HG03558 (cell line): ENCODE data around the gene LYSMD4.
A peak's percentile ranks its signal among the peaks of the same experiment; 100 is the strongest.

Source experiments
- ATAC-seq: cut with Tn5 transposase; IDR thresholded peaks from one replicate; pipeline ENCODE4 v1.9.1; 2021; ENCODE audit warnings: moderate number of reproducible peaks; ENCODE audit not compliant: unreplicated experiment; ENCODE audit errors: extremely low read depth

Gene LYSMD4

DNA sequence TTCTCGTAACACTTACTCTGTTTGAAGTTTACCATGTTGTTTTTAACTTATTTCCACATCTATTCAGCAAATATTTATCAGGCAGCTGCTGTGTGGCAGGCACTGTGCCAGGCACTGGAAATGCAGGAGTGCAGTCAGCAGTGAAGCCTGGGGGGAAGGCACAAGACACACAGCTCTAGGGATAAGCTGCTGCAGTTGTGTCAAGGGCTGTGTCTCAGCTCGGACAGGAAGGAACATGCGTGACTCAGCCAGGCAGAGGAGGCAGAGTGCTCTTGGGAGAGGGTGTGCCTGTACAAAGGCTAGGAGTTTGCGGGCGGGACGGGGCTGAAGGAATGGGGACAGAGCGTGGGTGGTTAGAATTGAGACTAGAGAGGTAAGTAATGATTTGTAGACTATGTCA lies 24.7 kb downstream of the LYSMD4 start:
- ATAC-seq, result no peak

DNA sequence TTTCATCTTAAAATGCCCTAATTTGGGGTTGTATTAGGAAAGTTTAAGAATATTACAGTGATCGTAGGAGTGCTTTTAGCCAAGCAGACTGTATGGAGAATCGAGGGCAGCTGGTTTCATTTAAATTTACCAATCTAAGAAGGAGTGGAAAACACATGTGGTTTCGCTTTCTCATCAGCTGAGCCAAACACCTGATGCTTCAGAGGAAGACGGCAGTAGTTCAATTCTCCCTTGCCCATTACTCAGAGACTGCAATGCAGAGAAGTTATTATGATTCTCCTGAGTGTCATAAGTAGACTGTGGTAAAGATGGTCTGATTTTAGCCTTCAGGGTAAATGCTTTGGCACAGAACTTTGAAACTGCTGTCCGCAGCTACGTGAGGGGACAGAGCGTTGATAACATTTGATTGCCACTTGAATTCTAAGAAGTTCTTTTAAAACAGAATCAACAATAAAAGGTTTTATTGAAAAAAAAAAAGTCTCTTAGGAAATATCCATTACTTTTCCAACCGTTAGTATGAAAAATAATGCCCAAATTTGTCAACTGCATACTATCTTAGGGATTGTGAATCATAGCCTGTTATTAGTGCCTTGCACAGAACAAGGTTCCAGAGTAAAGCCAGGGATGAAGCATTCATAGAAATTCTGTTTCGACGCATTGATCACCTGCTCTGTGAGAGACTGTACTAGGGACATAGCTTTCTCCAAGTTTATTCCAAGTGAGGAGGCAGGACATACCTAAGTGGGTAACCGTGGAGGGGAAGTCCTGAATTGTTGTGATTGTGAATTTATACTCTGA lies 25.6 kb downstream of the LYSMD4 start:
- ATAC-seq, result no peak

GRCh38 chr15:99706557-99707303 lies 26.5 kb downstream of the LYSMD4 start:
- ATAC-seq, result no peak

DNA sequence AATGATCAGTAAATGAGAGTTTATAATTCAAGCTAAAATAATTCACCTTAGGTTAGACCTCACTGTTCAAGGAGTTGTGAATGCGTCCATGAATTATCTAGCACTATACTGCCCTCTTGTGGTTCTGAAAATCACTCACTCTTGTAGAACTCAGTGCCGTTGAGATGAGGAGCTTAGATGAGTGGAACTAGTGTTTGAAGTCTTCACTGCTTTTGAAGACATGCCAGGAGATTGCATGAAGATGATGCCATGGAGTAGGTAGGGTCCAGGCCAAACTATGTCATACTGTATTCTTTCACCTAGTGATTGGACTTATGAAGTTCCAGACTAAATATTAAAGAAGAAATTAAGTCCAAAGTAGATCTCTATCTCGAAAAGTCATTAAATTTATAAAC lies 28.8 kb downstream of the LYSMD4 start:
- peak; percentile 46 for ATAC-seq

- ATAC-seq, result no peak
Observed at GRCh38 chr15:99703603-99704443, 29.4 kb downstream of the LYSMD4 start.

DNA sequence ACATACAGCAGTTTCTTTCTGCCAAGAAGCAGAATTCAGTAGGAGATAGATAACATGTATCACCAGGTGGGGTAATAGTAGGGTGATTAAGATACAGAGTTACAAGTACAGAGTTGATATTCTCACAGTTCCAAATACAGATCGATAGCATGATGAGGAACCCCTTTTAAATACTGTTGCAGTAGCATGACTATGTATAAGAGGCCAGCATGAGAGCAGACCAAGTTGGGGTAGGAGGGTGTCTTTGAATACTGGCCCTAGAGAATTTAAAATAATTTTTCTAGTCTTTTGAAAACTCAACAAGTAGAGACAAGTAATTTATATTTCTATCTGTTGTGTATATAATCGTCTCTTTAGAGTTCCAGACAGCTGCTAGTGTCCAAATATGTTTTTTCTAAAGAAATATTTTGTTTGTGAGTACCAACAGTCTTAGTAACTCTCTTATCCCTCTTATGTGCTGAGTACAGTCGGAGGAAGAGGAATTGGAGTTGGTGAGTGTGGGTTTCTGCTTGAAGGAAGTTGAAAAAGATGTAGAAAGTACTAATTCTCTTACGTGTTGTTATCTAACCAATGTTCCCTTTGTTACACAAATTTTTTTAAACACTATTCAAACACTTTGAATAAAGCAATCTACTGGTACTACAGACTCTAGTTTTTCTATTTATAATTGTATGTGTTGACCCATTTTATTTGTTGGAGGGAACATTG lies 30.2 kb downstream of the LYSMD4 start:
- ATAC-seq, result no peak

GRCh38 chr15:99696096-99696495 lies 37.1 kb downstream of the LYSMD4 start:
- no peak for ATAC-seq

DNA sequence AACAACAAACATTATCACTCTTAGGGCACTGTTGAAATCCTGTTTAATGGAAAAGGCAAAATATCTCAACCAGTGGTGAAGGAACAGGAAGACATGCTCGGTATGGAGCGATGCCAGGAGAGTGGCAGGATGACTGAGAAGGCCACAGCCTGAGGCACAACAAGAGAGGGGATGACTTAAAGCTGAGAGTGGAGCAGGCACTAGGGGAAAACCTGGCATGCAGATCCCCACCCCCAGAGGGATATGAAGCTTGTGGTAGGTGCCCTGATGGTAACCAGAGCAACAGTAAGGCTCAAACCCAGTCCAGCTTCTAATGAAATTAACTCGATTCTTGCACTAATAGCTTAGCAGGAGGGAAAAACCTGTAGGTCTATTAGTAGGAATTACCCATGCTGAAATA lies 40.4 kb downstream of the LYSMD4 start:
- no peak for ATAC-seq

- ATAC-seq, result no peak
Observed at GRCh38 chr15:99686290-99686689, 46.9 kb downstream of the LYSMD4 start.

DNA sequence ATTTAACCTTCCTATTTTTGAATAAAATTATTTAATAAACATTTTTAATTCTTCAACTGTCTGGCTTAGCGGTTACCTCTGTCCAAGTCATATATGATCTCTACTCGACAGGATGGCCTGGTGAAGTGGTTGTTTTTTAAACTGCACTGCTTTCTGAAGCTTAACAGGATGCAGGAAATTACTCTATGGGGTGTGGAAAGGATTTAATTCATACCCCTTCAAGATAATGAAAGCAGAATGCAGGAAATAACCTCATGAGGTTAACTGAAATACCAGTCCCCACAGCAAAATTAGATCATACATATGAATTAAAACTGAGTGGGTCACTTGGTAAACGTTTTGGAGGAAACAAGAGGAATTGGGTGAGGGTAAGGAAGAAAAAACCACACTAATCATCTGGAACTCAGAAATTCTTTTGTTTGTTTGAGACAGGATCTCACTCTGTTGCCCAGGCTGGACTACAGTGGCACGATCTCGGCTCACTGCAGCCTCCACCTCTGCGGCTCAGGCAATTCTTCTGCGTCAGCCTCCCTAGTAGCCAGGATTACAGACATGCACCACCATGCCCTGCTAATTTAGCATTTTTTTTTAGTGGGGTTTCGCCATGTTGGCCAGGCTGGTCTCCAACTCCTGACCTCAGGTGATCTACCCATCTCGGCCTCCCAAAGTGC lies 50.1 kb downstream of the LYSMD4 start:
- ATAC-seq, result no peak

DNA sequence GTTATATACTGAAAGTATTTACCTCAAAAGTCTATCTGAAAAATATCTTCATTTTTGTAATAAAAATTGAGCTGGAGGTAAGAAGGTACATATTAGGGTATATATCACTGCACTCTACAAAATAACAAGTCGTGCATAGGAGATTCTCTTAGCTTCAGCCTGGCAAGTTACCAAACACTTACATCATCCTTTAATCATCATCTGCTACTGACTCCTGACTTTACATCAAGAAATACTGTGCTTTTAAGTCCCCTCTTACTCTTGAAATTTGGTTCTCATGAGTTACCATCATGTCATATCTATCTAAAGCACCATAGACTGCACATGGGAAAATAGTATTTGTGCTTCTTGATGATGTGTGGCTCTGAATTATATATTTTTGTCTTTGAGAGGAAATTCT lies 50.8 kb downstream of the LYSMD4 start:
- ATAC-seq, result no peak

GRCh38 chr15:99681990-99682389 lies 51.2 kb downstream of the LYSMD4 start:
- no peak for ATAC-seq

DNA sequence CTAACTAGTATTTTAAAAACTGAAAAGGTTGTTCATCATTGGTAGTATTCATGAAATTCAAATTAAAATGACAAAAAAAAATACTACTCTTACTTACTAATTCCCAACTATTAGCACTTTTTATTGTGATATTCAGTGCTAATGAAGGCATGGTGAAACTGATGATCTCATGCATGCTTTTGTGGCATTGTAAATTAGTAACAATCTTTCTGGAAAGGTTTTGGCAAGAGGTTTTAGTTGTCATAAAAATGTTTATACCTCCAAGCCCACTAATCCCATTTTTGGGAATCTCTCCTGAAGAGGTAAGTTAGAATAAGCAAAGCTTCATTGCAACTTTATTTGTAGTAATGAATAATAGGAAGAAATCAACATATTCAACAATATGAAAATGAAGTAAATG lies 53.0 kb downstream of the LYSMD4 start:
- ATAC-seq, result no peak

- no peak for ATAC-seq
Observed at GRCh38 chr15:99677540-99678134, 55.6 kb downstream of the LYSMD4 start.
